ENCODE data around the gene ARHGAP24.

The ARHGAP24 gene

DNA sequence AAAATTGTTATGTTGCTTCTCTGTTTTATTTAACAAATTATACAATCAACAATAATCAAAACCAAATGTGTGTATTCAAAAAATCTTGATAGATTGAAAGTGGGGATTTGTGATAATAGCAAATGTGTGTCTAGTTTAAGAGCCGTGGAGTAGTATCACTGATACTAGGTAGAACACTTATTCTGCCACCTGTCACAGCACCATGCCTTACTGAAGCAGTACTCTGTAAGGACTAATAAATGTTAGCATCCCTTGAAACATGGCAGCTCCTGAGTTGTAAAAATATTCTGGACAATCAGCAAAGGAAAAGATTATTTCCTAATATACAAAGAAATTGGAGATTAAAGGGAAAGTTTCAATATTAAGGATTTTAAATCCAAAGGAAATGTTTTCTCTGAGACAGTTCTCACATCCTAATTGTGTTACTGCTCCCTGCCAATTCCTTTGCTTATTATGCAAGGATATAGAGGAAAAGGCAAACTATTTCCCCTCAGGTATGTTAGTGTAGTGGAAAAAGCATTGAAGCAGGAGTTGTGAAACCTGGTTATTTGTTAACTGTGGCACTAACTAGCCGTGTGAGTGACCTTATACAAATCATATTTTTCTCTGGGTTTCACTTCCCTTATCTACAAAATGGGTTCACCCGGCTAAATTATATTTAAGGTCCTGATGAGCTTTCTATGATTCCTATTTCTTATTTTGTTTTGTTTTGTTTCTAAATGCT is 303.1 kb downstream of the ARHGAP24 start:
- in situ Hi-C loops (cut with MboI; ENCODE audit: low sequenced_read_pairs, unreplicated experiment): no loop called here
- DNase-seq (ENCODE audit: low spot score): peak; percentile 15
- TF ChIP-seq, protein P1, sequence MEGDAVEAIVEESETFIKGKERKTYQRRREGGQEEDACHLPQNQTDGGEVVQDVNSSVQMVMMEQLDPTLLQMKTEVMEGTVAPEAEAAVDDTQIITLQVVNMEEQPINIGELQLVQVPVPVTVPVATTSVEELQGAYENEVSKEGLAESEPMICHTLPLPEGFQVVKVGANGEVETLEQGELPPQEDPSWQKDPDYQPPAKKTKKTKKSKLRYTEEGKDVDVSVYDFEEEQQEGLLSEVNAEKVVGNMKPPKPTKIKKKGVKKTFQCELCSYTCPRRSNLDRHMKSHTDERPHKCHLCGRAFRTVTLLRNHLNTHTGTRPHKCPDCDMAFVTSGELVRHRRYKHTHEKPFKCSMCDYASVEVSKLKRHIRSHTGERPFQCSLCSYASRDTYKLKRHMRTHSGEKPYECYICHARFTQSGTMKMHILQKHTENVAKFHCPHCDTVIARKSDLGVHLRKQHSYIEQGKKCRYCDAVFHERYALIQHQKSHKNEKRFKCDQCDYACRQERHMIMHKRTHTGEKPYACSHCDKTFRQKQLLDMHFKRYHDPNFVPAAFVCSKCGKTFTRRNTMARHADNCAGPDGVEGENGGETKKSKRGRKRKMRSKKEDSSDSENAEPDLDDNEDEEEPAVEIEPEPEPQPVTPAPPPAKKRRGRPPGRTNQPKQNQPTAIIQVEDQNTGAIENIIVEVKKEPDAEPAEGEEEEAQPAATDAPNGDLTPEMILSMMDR (IDR thresholded peaks at IDR 0.05; ENCODE audit: borderline replicate concordance, control extremely low read depth, extremely low read depth, insufficient read depth, missing control alignments): no peak

DNA sequence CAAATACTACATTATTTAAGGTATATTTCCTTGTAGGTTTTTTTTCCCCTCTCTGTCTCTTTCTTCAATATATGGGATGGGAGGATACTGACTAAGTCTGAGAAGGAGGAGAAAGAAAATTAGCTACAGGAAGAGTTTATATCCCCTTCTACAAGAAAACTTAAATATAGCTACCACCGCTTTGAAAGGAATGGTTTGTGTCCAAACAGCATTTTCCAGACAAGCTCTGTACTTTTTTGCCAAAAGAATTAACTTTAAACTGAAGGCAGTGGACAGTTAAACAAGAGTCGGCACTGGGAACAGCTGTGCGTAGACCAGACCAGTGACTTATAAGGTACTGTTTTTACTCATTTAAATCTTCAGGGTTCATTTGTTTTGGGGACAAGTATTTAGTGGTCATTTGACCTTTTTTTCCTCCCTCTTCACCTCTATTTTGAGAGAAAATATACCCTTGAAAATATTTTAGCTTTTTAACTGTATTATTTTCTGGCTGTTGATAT is 303.7 kb downstream of the ARHGAP24 start:
- in situ Hi-C loops (cut with MboI; ENCODE audit: low sequenced_read_pairs, unreplicated experiment): no loop called here
- TF ChIP-seq, protein P1 (IDR thresholded peaks at IDR 0.05; ENCODE audit: borderline replicate concordance, control extremely low read depth, extremely low read depth, insufficient read depth, missing control alignments): no peak
- DNase-seq (ENCODE audit: low spot score): peak; percentile 21

DNA sequence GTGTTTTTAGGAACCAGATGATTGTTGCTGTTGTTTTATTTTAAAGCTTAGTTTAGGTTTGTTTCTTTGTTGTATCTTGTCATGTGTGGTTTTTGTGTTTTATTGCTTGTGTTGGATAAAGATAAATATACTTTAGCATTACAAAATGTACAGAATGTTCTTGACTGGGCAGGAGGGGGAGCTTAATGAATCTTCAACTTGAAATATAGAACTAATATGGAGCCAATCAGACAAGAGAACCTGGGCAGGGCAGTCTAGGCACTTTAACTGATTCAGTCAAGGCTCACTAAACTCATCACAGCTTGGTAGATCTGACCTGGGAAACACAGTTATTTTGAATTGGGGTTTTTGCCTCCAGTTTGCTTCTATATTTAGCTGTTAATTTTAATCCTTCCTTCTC is 304.2 kb downstream of the ARHGAP24 start:
- no peak for DNase-seq (ENCODE audit: low spot score)
- in situ Hi-C loops (cut with MboI; ENCODE audit: low sequenced_read_pairs, unreplicated experiment): no loop called here
- TF ChIP-seq, protein P1 (IDR thresholded peaks at IDR 0.05; ENCODE audit: borderline replicate concordance, control extremely low read depth, extremely low read depth, insufficient read depth, missing control alignments): no peak

DNA sequence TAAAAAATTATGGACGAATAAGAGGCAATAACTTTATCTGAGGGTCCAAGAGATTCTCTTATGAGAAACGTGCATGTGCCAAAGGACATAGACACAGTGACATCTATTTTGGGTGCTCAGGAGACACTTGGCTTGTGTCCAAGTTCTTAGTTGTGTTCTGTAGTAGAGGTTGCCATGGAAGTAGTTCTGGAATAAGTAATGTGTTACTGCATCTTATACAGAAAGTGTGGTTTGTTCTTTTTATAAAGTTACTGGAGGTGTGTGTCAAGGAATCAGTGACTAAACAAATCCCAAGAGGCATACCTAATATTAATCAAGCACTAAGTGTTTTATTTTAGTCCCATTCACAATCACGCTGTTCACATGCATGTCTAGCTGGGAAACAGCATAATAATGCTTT is 305.7 kb downstream of the ARHGAP24 start:
- TF ChIP-seq, protein P1 (IDR thresholded peaks at IDR 0.05; ENCODE audit: borderline replicate concordance, control extremely low read depth, extremely low read depth, insufficient read depth, missing control alignments): no peak
- in situ Hi-C loops (cut with MboI; ENCODE audit: low sequenced_read_pairs, unreplicated experiment): no loop called here
- DNase-seq (ENCODE audit: low spot score): no peak

DNA sequence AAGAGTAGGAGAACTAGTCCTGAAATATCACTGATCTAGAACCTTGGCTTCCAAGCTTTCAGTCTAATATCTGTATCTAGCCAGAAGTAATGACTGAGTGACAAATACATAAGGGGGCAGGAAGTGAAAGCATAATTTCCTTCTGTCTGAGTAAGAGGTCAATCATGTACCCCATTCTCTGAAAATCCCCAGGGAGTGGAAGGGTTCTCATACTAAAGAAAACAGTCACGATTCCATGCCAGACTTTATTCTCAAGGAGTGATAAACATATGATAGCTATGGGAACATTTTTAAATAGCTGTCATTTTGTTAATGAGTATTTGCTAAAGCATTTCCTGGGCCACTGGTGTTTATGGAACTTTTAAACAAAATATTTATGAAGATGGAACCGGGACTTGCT is 308.5 kb downstream of the ARHGAP24 start:
- no peak for DNase-seq (ENCODE audit: low spot score)
- in situ Hi-C loops (cut with MboI; ENCODE audit: low sequenced_read_pairs, unreplicated experiment): no loop called here
- TF ChIP-seq, protein P1 (IDR thresholded peaks at IDR 0.05; ENCODE audit: borderline replicate concordance, control extremely low read depth, extremely low read depth, insufficient read depth, missing control alignments): no peak

DNA sequence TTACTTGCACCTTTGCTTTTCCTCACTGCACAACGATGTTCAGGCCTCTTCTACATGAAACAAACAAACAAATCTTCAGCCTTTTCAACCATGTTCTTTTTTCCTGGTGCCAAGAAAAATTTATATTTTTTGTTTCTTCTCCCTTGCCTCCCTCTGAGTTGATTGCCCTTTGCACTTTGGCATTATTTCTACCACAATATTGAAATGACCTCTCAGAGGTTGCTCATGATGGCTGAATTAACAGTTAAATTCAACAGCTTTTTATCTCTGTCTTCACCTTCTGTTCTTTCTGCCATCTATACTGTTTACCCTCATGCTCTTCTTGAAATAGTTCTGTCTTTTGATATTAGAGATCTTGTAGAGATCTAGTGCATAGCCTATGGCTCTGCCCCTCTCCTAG is 308.9 kb downstream of the ARHGAP24 start:
- TF ChIP-seq, protein P1 (IDR thresholded peaks at IDR 0.05; ENCODE audit: borderline replicate concordance, control extremely low read depth, extremely low read depth, insufficient read depth, missing control alignments): no peak
- DNase-seq (ENCODE audit: low spot score): no peak
- in situ Hi-C loops (cut with MboI; ENCODE audit: low sequenced_read_pairs, unreplicated experiment): no loop called here

Measured in GM13976 (cell line).